Adrenal gland (tissue), 12 donors: Measurements from ENCODE around the gene FNBP1. TPM values are rescaled to one million over a fixed set of nuclear protein-coding genes. Genes with fewer than 3 reads are reported as not detected.

Experiments used
- DNase-seq, 7 donors: peaks; one replicate each; pipeline ENCODE4 v3.0.0-alpha.2; 2019 to 2020
- H3K27ac ChIP-seq, 5 donors: fragments of 200-600 bp; sonication (generic) in 4 of 5; 1 replicate in 3 of 5; 2 replicates in 2 of 5; pipeline versions ENCODE4 v1.5.1 to v1.8.0; 2016 to 2020; ENCODE audit warnings: mild to moderate bottlenecking in 1 of 5
- H3K27me3 ChIP-seq: fragments of 200-600 bp; 2 replicates; pipeline ENCODE4 v1.8.0; 2021
- H3K36me3 ChIP-seq, 2 donors: fragments of 200-600 bp; replicated peaks in 1 of 2; 1 replicate in 1 of 2; 2 replicates in 1 of 2; pipeline versions ENCODE4 v1.5.1 to v1.8.0; 2018 to 2022
- H3K4me1 ChIP-seq, 2 donors: fragments of 200-600 bp; replicated peaks in 1 of 2; 1 replicate in 1 of 2; 2 replicates in 1 of 2; pipeline versions ENCODE4 v1.5.1 to v1.8.0; 2018 to 2021
- H3K4me3 ChIP-seq, 4 donors: fragments of 200-600 bp; sonication (generic) in 3 of 4; one replicate each; pipeline ENCODE4 v1.5.1; 2016 to 2018
- H3K9me3 ChIP-seq, 3 donors: fragments of 200-600 bp; sonication (generic) in 1 of 3; replicated peaks in 1 of 3; 1 replicate in 2 of 3; 2 replicates in 1 of 3; pipeline versions ENCODE4 v1.5.1 to v1.8.0; 2016 to 2021
- CTCF ChIP-seq, 6 experiments: fragments of 450-650 bp in 4 of 6; fragments of 200-600 bp in 2 of 6; sonication (generic) in 1 of 6; IDR thresholded peaks; 1 replicate in 5 of 6; 2 replicates in 1 of 6; pipeline versions ENCODE4 v1.5.1 to v1.8.0; 2016 to 2021; ENCODE audit warnings: antibody characterized with exemption in 6 of 6, mild to moderate bottlenecking in 2 of 6, moderate library complexity in 1 of 6
- POLR2A ChIP-seq, 2 donors: fragments of 450-650 bp; IDR thresholded peaks; one replicate each; pipeline ENCODE4 v1.6.1; 2017; ENCODE audit warnings: antibody characterized with exemption in 2 of 2, mild to moderate bottlenecking in 2 of 2, moderate library complexity in 1 of 2
- WGBS, 4 donors: extraction: QIAGEN DNeasy Blood & Tissue Kit in 2 of 4; methylation state at CpG; one replicate each; pipeline versions ENCODE4 v1.1.5 to v1.1.7; 2013 to 2017; 5-methylcytosine and 5-hydroxymethylcytosine counted together
- intact Hi-C, 2 donors: fragments of 100-400 bp; cut with DNase I; formaldehyde crosslinking; loops; one replicate each; pipeline versions ENCODE4 v1.14.1 to v1.15.0; 2022 to 2023
- polyA plus RNA-seq, 3 donors: library from polyadenylated mRNA; stranded (reverse); fragments of 200-250 nt in 2 of 3; fragments of 350-450 nt in 1 of 3; fragmentation: Illumina TruSeq in 1 of 3; extraction: RNeasy Lipid Tissue Mini Kit (QIAGEN cat#74804) in 1 of 3; gene quantifications; one replicate each; pipeline ENCODE4 v1.2.3, GENCODE V29; 2013 to 2014
- total RNA-seq, 9 donors: library from RNA; depleted of rRNA in 4 of 9; stranded (reverse); fragments of >200 nt in 4 of 9; fragments of 120-200 nt in 1 of 9; fragmentation: NEBNext Ultra II Directional in 1 of 9; extraction: Animal tissue kit (Norgen Biotek cat#: 25700) in 1 of 9; gene quantifications; one replicate each; pipeline versions ENCODE4 v1.1.0 to v1.2.4, GENCODE V29; 2013 to 2023
- donor health status: healthy with polysubstance abuse.
- donor health status: Bipolar disorder and iron deficiency.
- donor health status: DM: yes; HTN: yes; CAD: no.
- donor health status: DM: no; HTN: no; CAD: no.
- donor health status: DM: no; HTN: no; CAD: no.
- donor health status: DM: yes; HTN: yes; CAD: no.

FNBP1 gene
- total and polyA plus RNA-seq, 12 donors: 15.3 to 40.4 (median 24.0) TPM

- 50 to 79% (median 58%) methylated on average over 3 of the region's 3 CpGs for WGBS, 4 donors
- TF ChIP-seq CTCF (IDR thresholded peaks at IDR 0.05): no peak
- H3K27me3 ChIP-seq: no peaks in the 10 kb centered on the region
Measured at GRCh38 chr9:129919277-129919676, 123.7 kb downstream of the FNBP1 start.

GRCh38 chr9:129918296-129918950, 124.6 kb downstream of the FNBP1 start:
- no peak overlapping the region for H3K4me3 ChIP-seq
- TF ChIP-seq CTCF (IDR thresholded peaks at IDR 0.05) (no peak), POLR2A (IDR thresholded peaks at IDR 0.05) (no peak)
- no peaks in the 10 kb centered on the region for H3K4me1 ChIP-seq
- H3K27ac ChIP-seq: peak overlapping the region in 2 of 5 donors; percentile 2 to 11
- no peak for DNase-seq
- 94 to 96% (median 95%) methylated on average over 14 of the region's 14 CpGs for WGBS, 4 donors
- peaks cover 0 to 22% of the 10 kb centered on the region in 2 donors for H3K36me3 ChIP-seq
- H3K27me3 ChIP-seq: no peaks in the 10 kb centered on the region
- intact Hi-C loops: no loop called here
- no peaks in the 10 kb centered on the region for H3K9me3 ChIP-seq

More at GRCh38 chr9:129919277-129919676, 123.7 kb downstream of the FNBP1 start:
- H3K27ac ChIP-seq: no peak overlapping the region
- H3K4me3 ChIP-seq: no peak overlapping the region
- H3K36me3 ChIP-seq: peaks cover 0 to 24% of the 10 kb centered on the region in 2 donors
- H3K9me3 ChIP-seq: no peaks in the 10 kb centered on the region
- no peak for DNase-seq
- H3K4me1 ChIP-seq: no peaks in the 10 kb centered on the region
- intact Hi-C loops: no loop called here

DNA sequence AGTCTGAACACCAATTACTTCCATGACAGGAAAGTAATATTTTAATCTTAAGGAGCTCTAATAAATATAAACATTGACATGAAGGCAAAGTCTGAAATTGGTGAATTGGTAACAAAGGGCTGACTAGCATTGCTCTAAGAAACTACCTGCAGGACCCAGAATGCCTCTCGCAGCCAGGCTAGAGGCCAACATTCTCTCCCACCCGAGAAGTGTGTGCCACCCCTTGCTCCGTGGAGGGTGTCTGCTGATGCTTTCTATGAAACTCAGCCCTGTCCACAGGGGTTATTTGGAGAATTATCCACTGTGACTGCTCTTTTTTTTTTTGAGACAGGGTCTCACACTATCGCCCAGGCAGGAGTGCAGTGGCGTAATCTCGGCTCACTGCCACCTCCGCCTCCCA, 126.3 kb downstream of the FNBP1 start:
- H3K4me1 ChIP-seq: no peaks in the 10 kb centered on the region
- H3K36me3 ChIP-seq: peaks cover 0 to 11% of the 10 kb centered on the region in 2 donors
- H3K27ac ChIP-seq: no peak overlapping the region
- H3K4me3 ChIP-seq: no peak overlapping the region
- H3K27me3 ChIP-seq: no peaks in the 10 kb centered on the region
- TF ChIP-seq CTCF (IDR thresholded peaks at IDR 0.05): no peak
- DNase-seq: no peak
- H3K9me3 ChIP-seq: no peaks in the 10 kb centered on the region
- 95 to 97% (median 96%) methylated on average over 7 of the region's 7 CpGs for WGBS, 4 donors
- intact Hi-C loops: no loop called here

DNA sequence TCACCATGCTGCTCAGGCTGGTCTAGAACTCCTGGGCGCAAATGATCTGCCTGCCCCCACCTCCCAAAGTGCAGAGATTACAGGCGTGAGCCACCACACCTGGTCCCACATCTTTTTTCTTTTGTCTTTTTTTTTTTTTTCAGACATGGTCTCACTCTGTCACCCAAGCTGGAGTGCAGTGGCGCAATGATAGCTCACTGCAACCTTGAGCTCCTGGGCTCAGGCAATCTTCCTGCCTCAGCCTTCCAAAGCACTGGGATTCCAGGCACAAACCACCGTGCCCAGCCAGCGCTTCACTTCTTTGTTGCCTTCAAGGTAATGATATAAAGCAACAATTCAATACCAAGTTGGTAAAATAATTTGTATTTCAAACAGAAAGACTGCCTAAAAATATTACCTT, 128.9 kb downstream of the FNBP1 start:
- H3K9me3 ChIP-seq: no peaks in the 10 kb centered on the region
- no peak overlapping the region for H3K27ac ChIP-seq
- peaks cover 0 to 6% of the 10 kb centered on the region in 2 donors for H3K36me3 ChIP-seq
- no peaks in the 10 kb centered on the region for H3K27me3 ChIP-seq
- TF ChIP-seq POLR2A (IDR thresholded peaks at IDR 0.05) (no peak), CTCF (IDR thresholded peaks at IDR 0.05) (no peak)
- H3K4me3 ChIP-seq: no peak overlapping the region
- intact Hi-C loops: no loop called here
- 62 to 69% (median 66%) methylated on average over 5 of the region's 5 CpGs for WGBS, 4 donors
- H3K4me1 ChIP-seq: peaks cover 0 to 3% of the 10 kb centered on the region in 2 donors
- peak; percentile 33 to 81 (median 67) for DNase-seq
